Measurements from ENCODE around the gene POFUT1. TPM values are rescaled to one million over a fixed set of nuclear protein-coding genes. Genes with fewer than 3 reads are reported as not detected.

The POFUT1 gene
- total and polyA plus RNA-seq, 9 of the 15 experiments (the other 6 are each of a cell fraction or from before 2014, with no cell fraction given) = 3.5 to 44.7 (median 23.5) TPM

DNA sequence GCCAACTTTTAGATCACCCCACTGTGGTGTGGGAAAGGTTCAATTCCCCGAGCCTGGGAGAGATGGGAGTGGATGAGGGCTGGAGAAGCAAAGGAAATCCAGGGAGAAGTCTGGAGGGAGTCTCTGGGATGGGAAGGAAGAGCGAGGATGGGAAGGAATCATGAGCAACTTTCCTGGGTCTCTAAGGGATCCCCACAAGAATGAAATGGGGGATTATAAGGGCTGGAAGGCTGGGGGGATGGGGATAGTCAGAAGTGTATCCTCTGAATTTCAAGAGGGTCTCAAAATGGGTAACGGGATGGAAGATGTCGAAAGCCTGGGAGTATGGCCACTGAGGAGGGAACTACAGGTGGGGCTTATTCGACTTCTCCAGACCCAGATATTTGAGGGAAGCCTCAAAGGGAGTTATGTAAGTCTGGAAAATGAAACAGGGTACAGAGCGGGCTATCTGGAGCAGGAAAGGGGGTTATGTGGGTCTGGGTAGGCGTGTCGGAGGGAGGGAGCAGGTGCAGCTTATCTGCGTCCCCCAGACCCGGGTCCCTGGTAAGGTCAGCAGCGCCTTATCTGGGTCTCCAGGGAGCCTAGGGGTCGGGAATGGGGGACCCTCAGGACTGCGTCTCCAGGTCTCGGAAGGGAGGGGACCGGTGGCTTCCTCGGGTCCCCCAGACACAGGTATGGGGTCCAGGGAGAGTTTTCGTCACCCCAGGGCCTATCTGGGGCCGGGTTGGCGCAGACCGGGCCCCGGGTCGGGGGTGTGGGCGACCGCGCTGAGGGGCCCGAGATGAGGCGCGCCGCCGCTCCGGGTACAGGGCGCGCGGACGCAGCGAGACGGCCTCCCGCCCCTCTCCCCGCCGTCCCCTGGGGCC is 687 bp upstream of the POFUT1 start (continued):
- TF ChIP-seq PBX2 (CRISPR knock-in tag; IDR thresholded peaks at IDR 0.05; ENCODE audit: low read depth) (no peak), PBX2 (tag; conservative IDR thresholded peaks at IDR 0.05; ENCODE audit: low read depth) (no peak), ARHGAP35 (IDR thresholded peaks at IDR 0.05; ENCODE audit: partially characterized antibody) (no peak), ZNF175 (CRISPR knock-in tag; IDR thresholded peaks at IDR 0.05; ENCODE audit: low read depth) (no peak), FOXK2 (conservative IDR thresholded peaks at IDR 0.05 in 1 of 2, IDR thresholded peaks at IDR 0.05 in 1 of 2; ENCODE audit: low read depth in 2 of 2) (no peak), ZNF717 (CRISPR knock-in tag; IDR thresholded peaks at IDR 0.05) (no peak), ZNF589 (CRISPR knock-in tag; IDR thresholded peaks at IDR 0.05; ENCODE audit: low read depth) (no peak), POLR2AphosphoS2 (IDR thresholded peaks at IDR 0.05; ENCODE audit: low read length) (no peak), ARNT (IDR thresholded peaks at IDR 0.05) (0 out of 4 replicates have a peak, but pooled peaks of 1 of the 2 experiments have one; percentile 17), HDAC1 (IDR thresholded peaks at IDR 0.05) (0 out of 4 replicates have a peak, but pooled peaks of 1 of the 2 experiments have one; percentile 16), CBX3 (IDR thresholded peaks at IDR 0.05; ENCODE audit: borderline replicate concordance in 1 of 2, low read length in 2 of 2) (no peak), NONO (IDR thresholded peaks at IDR 0.05; ENCODE audit: low read depth in 2 of 2, low read length in 1 of 2) (no peak), CREB1 (IDR thresholded peaks at IDR 0.05) (no peak), CREB1 (CRISPR knock-in tag; IDR thresholded peaks at IDR 0.05) (0 out of 2 replicates have a peak, but pooled peaks have one; percentile 27), RBBP5 (IDR thresholded peaks at IDR 0.05; ENCODE audit: borderline replicate concordance, insufficient read depth, low read length, poor library complexity, severe bottlenecking) (no peak), ASH1L (IDR thresholded peaks at IDR 0.05; ENCODE audit: borderline replicate concordance, low read depth, partially characterized antibody) (no peak), DPF2 (IDR thresholded peaks at IDR 0.05) (peak; percentile 76), ZNF436 (CRISPR knock-in tag; IDR thresholded peaks at IDR 0.05) (no peak), ZNF140 (CRISPR knock-in tag; IDR thresholded peaks at IDR 0.05) (no peak), NFIX (CRISPR knock-in tag; IDR thresholded peaks at IDR 0.05; ENCODE audit: low read depth) (no peak), TOE1 (IDR thresholded peaks at IDR 0.05; ENCODE audit: borderline replicate concordance) (no peak), TOE1 (CRISPR knock-in tag; IDR thresholded peaks at IDR 0.05; ENCODE audit: borderline replicate concordance, low read depth) (no peak), ZFX (CRISPR knock-in tag; IDR thresholded peaks at IDR 0.05) (no peak; the same call in 1 of the 2 replicates), NCOR1 (IDR thresholded peaks at IDR 0.05) (peak; percentile 71)
- TF ChIP-seq, protein P1, sequence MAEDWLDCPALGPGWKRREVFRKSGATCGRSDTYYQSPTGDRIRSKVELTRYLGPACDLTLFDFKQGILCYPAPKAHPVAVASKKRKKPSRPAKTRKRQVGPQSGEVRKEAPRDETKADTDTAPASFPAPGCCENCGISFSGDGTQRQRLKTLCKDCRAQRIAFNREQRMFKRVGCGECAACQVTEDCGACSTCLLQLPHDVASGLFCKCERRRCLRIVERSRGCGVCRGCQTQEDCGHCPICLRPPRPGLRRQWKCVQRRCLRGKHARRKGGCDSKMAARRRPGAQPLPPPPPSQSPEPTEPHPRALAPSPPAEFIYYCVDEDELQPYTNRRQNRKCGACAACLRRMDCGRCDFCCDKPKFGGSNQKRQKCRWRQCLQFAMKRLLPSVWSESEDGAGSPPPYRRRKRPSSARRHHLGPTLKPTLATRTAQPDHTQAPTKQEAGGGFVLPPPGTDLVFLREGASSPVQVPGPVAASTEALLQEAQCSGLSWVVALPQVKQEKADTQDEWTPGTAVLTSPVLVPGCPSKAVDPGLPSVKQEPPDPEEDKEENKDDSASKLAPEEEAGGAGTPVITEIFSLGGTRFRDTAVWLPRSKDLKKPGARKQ (CRISPR knock-in tag; IDR thresholded peaks at IDR 0.05) = no peak

Measured in K562 (cell line).